Measurements from ENCODE around the gene NOL12. TPM values are rescaled to one million over a fixed set of nuclear protein-coding genes. Genes with fewer than 3 reads are reported as not detected.

NOL12 gene
- total RNA-seq, 2 donors from 2014 or later = 21.9 to 26.8 TPM

DNA sequence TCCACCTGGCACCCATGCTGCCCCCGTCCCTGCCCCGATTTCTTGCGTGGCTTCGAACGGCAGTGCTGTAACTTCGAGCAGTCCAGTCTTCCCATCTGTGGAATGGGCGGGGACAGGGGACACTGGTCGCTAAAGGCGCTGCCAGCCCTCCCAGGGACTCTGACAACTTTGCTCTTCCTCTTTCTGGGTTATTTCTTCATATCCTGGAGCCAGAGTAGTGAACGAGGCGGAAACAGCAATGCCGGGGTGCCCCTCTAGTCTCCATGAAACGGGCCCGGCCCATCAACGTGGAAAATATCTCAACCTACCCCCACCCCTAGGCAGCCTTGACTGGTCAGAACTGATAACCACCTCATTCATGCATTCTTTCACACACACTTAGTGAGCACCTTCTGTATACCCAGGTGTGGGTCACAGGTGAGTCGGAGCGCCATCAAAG is 53.5 kb downstream of the NOL12 start:
- H3K27me3 Mint-ChIP-seq (ENCODE audit: insufficient read depth) = peaks cover 28% of the 10 kb centered on the region
- WGBS, 2 experiments (ENCODE audit: insufficient coverage in 1 of 2, insufficient read length in 1 of 2) = 93 to 97% methylated on average over 17 of the region's 17 CpGs

DNA sequence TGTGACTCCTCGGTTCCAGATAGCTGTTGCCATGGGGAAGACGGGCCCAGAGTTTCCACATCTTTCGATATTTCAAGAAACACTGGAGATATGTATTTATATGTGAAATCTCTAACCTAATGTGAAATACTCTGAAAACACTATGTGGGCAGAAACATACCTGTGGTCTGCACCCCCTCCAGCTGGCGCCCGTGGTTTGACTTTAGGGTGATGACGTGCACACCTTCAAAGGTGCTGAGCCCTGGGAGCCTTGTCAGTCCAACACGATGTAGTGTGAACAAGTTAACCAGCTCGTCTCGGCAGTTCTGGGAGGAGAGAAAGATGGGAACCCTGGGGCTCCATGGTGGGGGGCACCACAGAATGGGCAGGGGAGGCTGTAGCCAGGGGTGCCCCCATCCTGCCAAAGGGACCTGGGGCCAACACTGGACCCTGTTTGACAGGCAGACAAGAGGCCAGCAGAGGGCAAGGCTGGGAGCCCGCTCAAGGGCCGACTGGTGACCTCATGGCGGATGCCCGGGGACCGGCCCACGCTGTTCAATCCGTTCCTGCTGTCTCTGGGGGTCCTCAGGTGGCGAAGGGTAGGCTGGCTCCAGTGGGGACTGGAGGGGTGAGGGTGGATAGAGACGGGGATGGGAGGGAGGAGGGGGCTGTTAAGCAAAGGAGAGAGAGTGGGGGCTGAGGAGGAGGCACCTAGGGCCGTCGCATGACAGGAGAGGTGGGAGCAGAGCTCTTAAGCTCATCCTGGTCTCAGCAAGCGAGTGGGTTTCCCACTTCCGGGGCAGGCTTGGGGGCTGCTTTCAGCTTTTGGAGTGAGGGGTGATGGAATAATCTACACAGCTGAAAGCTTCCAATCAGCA is 54.5 kb downstream of the NOL12 start:
- no peaks in the 10 kb centered on the region for H3K27me3 ChIP-seq (ENCODE audit: control insufficient read depth, insufficient read depth, low read length, poor library complexity, severe bottlenecking)
- H3K9ac ChIP-seq (ENCODE audit: extremely low read depth, low read length, poor library complexity, severe bottlenecking) = no peak overlapping the region
- Mint-ChIP-seq H3K27ac (no peak overlapping the region), H3K4me3 (no peak overlapping the region), H3K27me3 (ENCODE audit: insufficient read depth) (peaks cover 25% of the 10 kb centered on the region), H3K36me3 (ENCODE audit: low read depth) (peaks cover 11% of the 10 kb centered on the region), H3K9me3 (no peaks in the 10 kb centered on the region), H3K4me1 (peaks cover 11% of the 10 kb centered on the region)
- 85 to 90% methylated on average over 10 to 22 of the region's 22 CpGs for WGBS, 2 experiments (ENCODE audit: insufficient coverage in 1 of 2, insufficient read length in 1 of 2)
- no peaks in the 10 kb centered on the region for H3K36me3 ChIP-seq (ENCODE audit: control insufficient read depth, insufficient read depth, low read length)
- DNase-seq = no peak
- H3K4me1 ChIP-seq (ENCODE audit: control insufficient read depth, insufficient read depth, low read length) = no peaks in the 10 kb centered on the region
- no peak overlapping the region for H3K4me3 ChIP-seq (ENCODE audit: low read length)
- H3K9me3 ChIP-seq (ENCODE audit: control insufficient read depth, low read length) = no peaks in the 10 kb centered on the region
- TF ChIP-seq, protein P1, sequence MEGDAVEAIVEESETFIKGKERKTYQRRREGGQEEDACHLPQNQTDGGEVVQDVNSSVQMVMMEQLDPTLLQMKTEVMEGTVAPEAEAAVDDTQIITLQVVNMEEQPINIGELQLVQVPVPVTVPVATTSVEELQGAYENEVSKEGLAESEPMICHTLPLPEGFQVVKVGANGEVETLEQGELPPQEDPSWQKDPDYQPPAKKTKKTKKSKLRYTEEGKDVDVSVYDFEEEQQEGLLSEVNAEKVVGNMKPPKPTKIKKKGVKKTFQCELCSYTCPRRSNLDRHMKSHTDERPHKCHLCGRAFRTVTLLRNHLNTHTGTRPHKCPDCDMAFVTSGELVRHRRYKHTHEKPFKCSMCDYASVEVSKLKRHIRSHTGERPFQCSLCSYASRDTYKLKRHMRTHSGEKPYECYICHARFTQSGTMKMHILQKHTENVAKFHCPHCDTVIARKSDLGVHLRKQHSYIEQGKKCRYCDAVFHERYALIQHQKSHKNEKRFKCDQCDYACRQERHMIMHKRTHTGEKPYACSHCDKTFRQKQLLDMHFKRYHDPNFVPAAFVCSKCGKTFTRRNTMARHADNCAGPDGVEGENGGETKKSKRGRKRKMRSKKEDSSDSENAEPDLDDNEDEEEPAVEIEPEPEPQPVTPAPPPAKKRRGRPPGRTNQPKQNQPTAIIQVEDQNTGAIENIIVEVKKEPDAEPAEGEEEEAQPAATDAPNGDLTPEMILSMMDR (conservative IDR thresholded peaks at IDR 0.05) = no peak
- H3K27ac ChIP-seq (ENCODE audit: low read depth, low read length) = peak overlapping the region; percentile 32

More for the DNA sequence above, 53.5 kb downstream of the NOL12 start:
- no peaks in the 10 kb centered on the region for H3K9me3 Mint-ChIP-seq
- H3K36me3 Mint-ChIP-seq (ENCODE audit: low read depth) = peaks cover 11% of the 10 kb centered on the region
- Histone ChIP-seq H3K4me3 (ENCODE audit: low read length) (no peak overlapping the region), H3K27ac (ENCODE audit: low read depth, low read length) (no peak overlapping the region), H3K27me3 (ENCODE audit: control insufficient read depth, insufficient read depth, low read length, poor library complexity, severe bottlenecking) (no peaks in the 10 kb centered on the region), H3K36me3 (ENCODE audit: control insufficient read depth, insufficient read depth, low read length) (no peaks in the 10 kb centered on the region), H3K9ac (ENCODE audit: extremely low read depth, low read length, poor library complexity, severe bottlenecking) (no peak overlapping the region), H3K4me1 (ENCODE audit: control insufficient read depth, insufficient read depth, low read length) (peaks cover 6% of the 10 kb centered on the region), H3K9me3 (ENCODE audit: control insufficient read depth, low read length) (no peaks in the 10 kb centered on the region)
- peaks cover 10% of the 10 kb centered on the region for H3K4me1 Mint-ChIP-seq
- no peak overlapping the region for H3K4me3 Mint-ChIP-seq
- no peak for DNase-seq
- no peak overlapping the region for H3K27ac Mint-ChIP-seq
- TF ChIP-seq, protein P1 (conservative IDR thresholded peaks at IDR 0.05) = no peak

GRCh38 chr22:37741312-37741795 is 55.2 kb downstream of the NOL12 start:
- H3K27me3 ChIP-seq (ENCODE audit: control insufficient read depth, insufficient read depth, low read length, poor library complexity, severe bottlenecking) = no peaks in the 10 kb centered on the region
- H3K9ac ChIP-seq (ENCODE audit: extremely low read depth, low read length, poor library complexity, severe bottlenecking) = no peak overlapping the region
- Mint-ChIP-seq H3K9me3 (no peaks in the 10 kb centered on the region), H3K4me3 (no peak overlapping the region), H3K36me3 (ENCODE audit: low read depth) (peaks cover 11% of the 10 kb centered on the region), H3K27ac (no peak overlapping the region), H3K4me1 (peaks cover 11% of the 10 kb centered on the region), H3K27me3 (ENCODE audit: insufficient read depth) (peaks cover 19% of the 10 kb centered on the region)
- H3K9me3 ChIP-seq (ENCODE audit: control insufficient read depth, low read length) = no peaks in the 10 kb centered on the region
- DNase-seq = no peak
- no peak overlapping the region for H3K4me3 ChIP-seq (ENCODE audit: low read length)
- TF ChIP-seq, protein P1 (conservative IDR thresholded peaks at IDR 0.05) = no peak
- H3K36me3 ChIP-seq (ENCODE audit: control insufficient read depth, insufficient read depth, low read length) = no peaks in the 10 kb centered on the region
- WGBS, 2 experiments (ENCODE audit: insufficient coverage in 1 of 2, insufficient read length in 1 of 2) = 76 to 81% methylated on average over 7 to 9 of the region's 9 CpGs
- no peaks in the 10 kb centered on the region for H3K4me1 ChIP-seq (ENCODE audit: control insufficient read depth, insufficient read depth, low read length)
- peak overlapping the region; percentile 32 for H3K27ac ChIP-seq (ENCODE audit: low read depth, low read length)
